ENCODE results near the gene PDAP1.

GRCh38 chr7:99448855-99449254 lies 40.5 kb upstream of the PDAP1 start:
- no peak for TF ChIP-seq ZNF121 (CRISPR knock-in tag; conservative IDR thresholded peaks at IDR 0.05)
- no peak for TF ChIP-seq REST (IDR thresholded peaks at IDR 0.05; ENCODE audit: borderline replicate concordance)
- TF ChIP-seq REST (CRISPR knock-in tag; IDR thresholded peaks at IDR 0.05; ENCODE audit: low read depth), result no peak
- no peak for TF ChIP-seq TCF7L2 (IDR thresholded peaks at IDR 0.05; ENCODE audit: low read depth, low read length)
- no peak for TF ChIP-seq POLR2A (conservative IDR thresholded peaks at IDR 0.05)
- no peak for TF ChIP-seq NBN (IDR thresholded peaks at IDR 0.05; ENCODE audit: low read depth)
- TF ChIP-seq TBL1XR1 (IDR thresholded peaks at IDR 0.05; ENCODE audit: low read length in 2 of 2), result no peak
- TF ChIP-seq RNF2 (IDR thresholded peaks at IDR 0.05), result no peak
- TF ChIP-seq HMG20B (CRISPR knock-in tag; IDR thresholded peaks at IDR 0.05), result no peak
- no peak for TF ChIP-seq ZC3H11A (IDR thresholded peaks at IDR 0.05; ENCODE audit: low read depth, low read length)
- no peak for TF ChIP-seq SIN3A (IDR thresholded peaks at IDR 0.05; ENCODE audit: borderline replicate concordance in 2 of 2, control insufficient read depth in 1 of 2, low read depth in 2 of 2, low read length in 2 of 2)
- no peak for TF ChIP-seq FUS (optimal IDR thresholded peaks at IDR 0.05; ENCODE audit: low read depth, low read length)
- no peak for TF ChIP-seq TEAD4 (IDR thresholded peaks at IDR 0.05; ENCODE audit: low read length)
- no peak for TF ChIP-seq TEAD4 (CRISPR knock-in tag; IDR thresholded peaks at IDR 0.05; ENCODE audit: borderline replicate concordance)
- no peak for TF ChIP-seq MAX (CRISPR knock-in tag; IDR thresholded peaks at IDR 0.05)
- no peak for TF ChIP-seq ZNF592 (IDR thresholded peaks at IDR 0.05)

Measured in K562 (cell line).